Measurements from ENCODE around the gene TBXAS1. TPM values are rescaled to one million over a fixed set of nuclear protein-coding genes. Genes with fewer than 3 reads are reported as not detected.

Gene TBXAS1
- total and polyA plus RNA-seq, 8 donors: 0.74 to 18.4 (median 2.2) TPM

DNA sequence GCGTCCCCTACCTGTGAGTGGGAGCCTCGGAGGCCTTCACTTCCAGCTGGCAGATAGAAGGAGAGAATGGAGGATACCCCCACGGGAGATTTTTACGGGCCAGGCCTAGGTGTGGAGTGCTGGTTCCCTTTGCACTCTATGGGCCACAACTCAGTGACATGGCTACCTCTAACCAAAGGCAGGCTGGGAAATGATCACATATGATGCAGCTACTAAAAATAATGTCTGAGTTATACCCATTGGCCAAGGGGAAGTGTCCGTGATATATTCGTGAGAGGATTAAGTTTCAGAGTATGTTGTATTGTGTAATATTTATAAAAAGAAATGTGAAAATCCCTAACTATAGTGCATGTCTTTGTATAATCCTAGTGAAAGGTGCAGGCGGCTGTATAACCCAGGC lies 37.7 kb upstream of the TBXAS1 start:
- Histone ChIP-seq H3K27me3 (peaks cover 0 to 3% (median 0%) of the 10 kb centered on the region in 4 donors), H3K4me1 (no peaks in the 10 kb centered on the region), H3K36me3 (no peaks in the 10 kb centered on the region), H3K4me3 (no peak overlapping the region), H3K27ac (no peak overlapping the region), H3K9me3 (no peaks in the 10 kb centered on the region)
- TF ChIP-seq, protein P1, sequence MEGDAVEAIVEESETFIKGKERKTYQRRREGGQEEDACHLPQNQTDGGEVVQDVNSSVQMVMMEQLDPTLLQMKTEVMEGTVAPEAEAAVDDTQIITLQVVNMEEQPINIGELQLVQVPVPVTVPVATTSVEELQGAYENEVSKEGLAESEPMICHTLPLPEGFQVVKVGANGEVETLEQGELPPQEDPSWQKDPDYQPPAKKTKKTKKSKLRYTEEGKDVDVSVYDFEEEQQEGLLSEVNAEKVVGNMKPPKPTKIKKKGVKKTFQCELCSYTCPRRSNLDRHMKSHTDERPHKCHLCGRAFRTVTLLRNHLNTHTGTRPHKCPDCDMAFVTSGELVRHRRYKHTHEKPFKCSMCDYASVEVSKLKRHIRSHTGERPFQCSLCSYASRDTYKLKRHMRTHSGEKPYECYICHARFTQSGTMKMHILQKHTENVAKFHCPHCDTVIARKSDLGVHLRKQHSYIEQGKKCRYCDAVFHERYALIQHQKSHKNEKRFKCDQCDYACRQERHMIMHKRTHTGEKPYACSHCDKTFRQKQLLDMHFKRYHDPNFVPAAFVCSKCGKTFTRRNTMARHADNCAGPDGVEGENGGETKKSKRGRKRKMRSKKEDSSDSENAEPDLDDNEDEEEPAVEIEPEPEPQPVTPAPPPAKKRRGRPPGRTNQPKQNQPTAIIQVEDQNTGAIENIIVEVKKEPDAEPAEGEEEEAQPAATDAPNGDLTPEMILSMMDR (IDR thresholded peaks at IDR 0.05): no peak
- ATAC-seq: no peak
- no peak for DNase-seq
- FAIRE-seq: no peak
- whole genome bisulfite sequencing, 2 donors: 87% methylated on average over 7 of the region's 7 CpGs
- intact Hi-C loops (cut with DNase I): no loop called here

DNA sequence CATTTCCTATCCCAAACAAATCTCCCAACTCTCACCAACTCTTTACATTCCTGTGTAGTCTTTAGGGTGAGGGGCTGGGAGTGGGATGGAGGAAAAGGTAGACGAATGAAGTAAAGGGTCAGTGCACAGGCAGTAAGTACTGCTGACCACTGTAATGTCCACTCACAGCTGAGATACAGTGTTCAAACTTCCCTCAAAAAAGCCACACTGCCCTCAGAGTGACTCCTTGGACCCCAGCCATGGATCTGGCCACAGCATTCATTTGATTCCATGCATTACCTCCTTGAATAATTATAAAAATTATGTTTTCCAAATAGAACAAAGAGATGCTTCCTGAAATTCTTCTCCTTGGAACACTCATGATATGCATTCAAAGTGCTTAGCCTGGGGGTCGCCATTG lies 31.5 kb upstream of the TBXAS1 start:
- FAIRE-seq (no peak), DNase-seq (no peak)

DNA sequence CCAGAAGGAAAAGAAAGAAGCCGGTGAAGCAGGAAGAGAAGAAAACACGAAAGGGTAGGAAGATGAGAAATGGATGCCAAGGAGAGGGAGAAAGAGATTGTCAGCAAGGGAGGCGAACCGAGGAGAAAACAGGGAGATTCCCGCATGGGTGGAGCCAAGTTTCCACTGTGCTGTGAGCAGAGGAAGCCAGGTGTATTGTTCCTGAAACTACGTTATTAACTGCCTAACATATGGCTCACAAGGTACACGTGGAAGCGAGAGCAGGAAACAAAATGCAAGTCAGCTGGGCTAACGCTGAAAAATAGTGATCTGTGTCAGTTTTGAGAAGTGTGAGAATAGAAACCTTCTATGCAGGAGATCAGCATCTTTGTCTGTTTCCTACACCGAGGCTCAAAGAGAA lies 30.8 kb upstream of the TBXAS1 start:
- Histone ChIP-seq H3K27me3 (no peaks in the 10 kb centered on the region), H3K4me3 (no peak overlapping the region), H3K36me3 (no peaks in the 10 kb centered on the region), H3K4me1 (no peaks in the 10 kb centered on the region), H3K27ac (no peak overlapping the region), H3K9me3 (no peaks in the 10 kb centered on the region)
- DNase-seq (peak in 1 of 6 donors; percentile 33), FAIRE-seq (no peak), ATAC-seq (peak; percentile 46 to 86 (median 65))
- 38% methylated on average over 10 of the region's 10 CpGs for WGBS, 2 donors
- intact Hi-C loops (cut with DNase I): no loop called here
- TF ChIP-seq, protein P1 (IDR thresholded peaks at IDR 0.05): no peak

More for the DNA sequence above, 31.5 kb upstream of the TBXAS1 start:
- 75 to 81% methylated on average over 2 of the region's 2 CpGs for WGBS, 2 donors
- Histone ChIP-seq H3K9me3 (no peaks in the 10 kb centered on the region), H3K4me1 (no peaks in the 10 kb centered on the region), H3K27me3 (no peaks in the 10 kb centered on the region), H3K36me3 (no peaks in the 10 kb centered on the region), H3K27ac (no peak overlapping the region), H3K4me3 (no peak overlapping the region)
- intact Hi-C loops (cut with DNase I): no loop called here
- no peak for ATAC-seq
- TF ChIP-seq, protein P1 (IDR thresholded peaks at IDR 0.05): no peak

GRCh38 chr7:139798892-139799291 lies 30.2 kb upstream of the TBXAS1 start:
- WGBS, 2 donors: 92 to 94% methylated on average over 3 to 4 of the region's 4 CpGs
- TF ChIP-seq, protein P1 (IDR thresholded peaks at IDR 0.05): no peak
- H3K36me3 ChIP-seq: no peaks in the 10 kb centered on the region
- no peak overlapping the region for H3K4me3 ChIP-seq
- no peaks in the 10 kb centered on the region for H3K27me3 ChIP-seq
- DNase-seq (no peak), ATAC-seq (peak in 2 of 4 donors; percentile 54 to 63), FAIRE-seq (no peak)
- no peaks in the 10 kb centered on the region for H3K9me3 ChIP-seq
- no peak overlapping the region for H3K27ac ChIP-seq
- H3K4me1 ChIP-seq: no peaks in the 10 kb centered on the region
- intact Hi-C loops (cut with DNase I): no loop called here

DNA sequence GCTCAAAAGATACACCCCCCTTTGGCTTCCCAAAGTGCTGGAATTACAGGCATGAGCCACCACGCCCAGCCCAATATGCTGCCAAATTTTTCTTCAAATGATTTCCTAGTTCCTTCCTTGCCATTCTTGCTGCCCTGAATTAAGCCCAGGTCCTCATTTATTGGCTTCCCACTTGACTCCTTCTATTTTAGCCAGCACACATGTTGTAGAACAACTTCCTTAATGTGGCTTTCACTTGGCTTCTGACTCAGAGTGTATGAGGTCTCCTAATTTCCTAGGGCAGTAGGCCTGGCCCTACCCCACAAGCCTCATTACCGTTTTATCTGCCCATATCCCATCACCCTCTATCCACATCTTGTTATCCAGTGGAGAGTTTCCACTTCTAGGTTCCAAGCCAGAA lies 29.5 kb upstream of the TBXAS1 start:
- ATAC-seq (peak in 3 of 4 donors; percentile 19 to 73 (median 71)), FAIRE-seq (no peak), DNase-seq (no peak)
- no peaks in the 10 kb centered on the region for H3K27me3 ChIP-seq
- WGBS, 2 donors: 79 to 80% methylated on average over 2 of the region's 2 CpGs
- no peaks in the 10 kb centered on the region for H3K9me3 ChIP-seq
- intact Hi-C loops (cut with DNase I): no loop called here
- H3K4me3 ChIP-seq: no peak overlapping the region
- TF ChIP-seq, protein P1 (IDR thresholded peaks at IDR 0.05): no peak
- no peak overlapping the region for H3K27ac ChIP-seq
- H3K36me3 ChIP-seq: no peaks in the 10 kb centered on the region
- H3K4me1 ChIP-seq: no peaks in the 10 kb centered on the region
